GM12878 (cell line): Measurements from ENCODE around the gene CKS1B. TPM values are rescaled to one million over a fixed set of nuclear protein-coding genes. Genes with fewer than 3 reads are reported as not detected.

ENCODE experiments used
- ATAC-seq: fragments of 200-7000 bp; cut with Tn5 transposase; 3 replicates; pipeline ENCODE4 v1.9.1; 2020; ENCODE audit warnings: mild to moderate bottlenecking, moderate library complexity
- BruUV-seq: library from RNA; stranded (reverse); fragments of 400-500 nt; replicated peaks from 2 replicates; lab custom pipeline; 2021; lab: Mats Ljungman, UMichigan
- CTCF ChIA-PET: fragments of 300-600 bp; sonication (Branson Sonifier 250); formaldehyde crosslinking; extraction: SDS; loops from one replicate; lab custom pipeline; 2021; ENCODE audit warnings: inconsistent platforms; lab: Yijun Ruan, JAX
- POLR2A ChIA-PET: fragments of 350-600 bp; formaldehyde crosslinking; extraction: SDS; loops from one replicate; lab custom pipeline; 2021; ENCODE audit warnings: inconsistent platforms; lab: Charles Lee
- RAD21 ChIA-PET: fragments of 300-600 bp; sonication (Branson Sonifier 250); formaldehyde crosslinking; loops from one replicate; lab custom pipeline; 2023; ENCODE audit warnings: antibody characterized with exemption; ENCODE audit not compliant: unreplicated experiment; lab: Charles Lee
- SMC1A ChIA-PET: fragments of 300-600 bp; sonication (Branson Sonifier 250); formaldehyde crosslinking; loops from one replicate; lab custom pipeline; 2023; ENCODE audit not compliant: unreplicated experiment, uncharacterized antibody; lab: Charles Lee
- DNase-seq: peaks from one replicate; pipeline ENCODE4 v3.0.0-alpha.2; 2011; ENCODE audit warnings: low read depth, low spot score
- FAIRE-seq: peaks from 3 replicates; lab custom pipeline; 2011; peaks lifted over from hg19 to GRCh38; lab: Jason Lieb, UNC
- H2AFZ ChIP-seq: 2 replicates; pipeline ENCODE4 v1.6.0; 2011; ENCODE audit warnings: low read depth, low read length, control low read depth; ENCODE audit not compliant: control insufficient read depth
- H3K27ac ChIP-seq: 2 replicates; pipeline ENCODE4 v1.5.1; 2011; ENCODE audit warnings: control low read depth; ENCODE audit not compliant: control insufficient read depth, insufficient read depth
- H3K27me3 ChIP-seq, 2 experiments: replicated peaks in 1 of 2; 2 replicates each; pipeline versions ENCODE4 v1.6.0 to v1.6.1; 2011; ENCODE audit warnings: low read length in 1 of 2; ENCODE audit not compliant: control insufficient read depth in 2 of 2, insufficient read depth in 2 of 2
- H3K36me3 ChIP-seq, 2 experiments: 2 replicates each; pipeline ENCODE4 v1.5.1; 2011; ENCODE audit warnings: low read length in 1 of 2; ENCODE audit not compliant: control insufficient read depth in 2 of 2, insufficient read depth in 2 of 2
- H3K4me1 ChIP-seq: 2 replicates; pipeline ENCODE4 v1.6.1; 2011; ENCODE audit warnings: mild to moderate bottlenecking, low read length, moderate library complexity, mixed read lengths; ENCODE audit not compliant: control insufficient read depth, insufficient read depth
- H3K4me2 ChIP-seq: 2 replicates; pipeline ENCODE4 v1.6.0; 2011; ENCODE audit warnings: control low read depth; ENCODE audit not compliant: control insufficient read depth, insufficient read depth
- H3K4me3 ChIP-seq: fragments of 200-600 bp; sonication (generic); 2 replicates; pipeline ENCODE4 v1.5.1; 2016
- H3K79me2 ChIP-seq: 2 replicates; pipeline ENCODE4 v1.6.0; 2011; ENCODE audit warnings: low read length; ENCODE audit not compliant: control insufficient read depth, insufficient read depth
- H3K9ac ChIP-seq: 2 replicates; pipeline ENCODE4 v1.8.0; 2011; ENCODE audit warnings: low read length, control low read depth, mixed read lengths; ENCODE audit not compliant: control insufficient read depth, insufficient read depth
- H3K9me3 ChIP-seq: replicated peaks from 3 replicates; pipeline ENCODE4 v1.5.1; 2011; ENCODE audit warnings: mild to moderate bottlenecking, low read length; ENCODE audit not compliant: control insufficient read depth, insufficient read depth
- H4K20me1 ChIP-seq: 2 replicates; pipeline ENCODE4 v1.6.0; 2011; ENCODE audit not compliant: control insufficient read depth, insufficient read depth
- BCL3 ChIP-seq: IDR thresholded peaks from 2 replicates; pipeline ENCODE4 v1.6.1; 2011; ENCODE audit warnings: borderline replicate concordance, low read depth, mild to moderate bottlenecking, moderate library complexity, low read length; ENCODE audit not compliant: insufficient read depth, poor library complexity, severe bottlenecking
- CEBPB ChIP-seq, 2 experiments: fragments of 150-350 bp in 1 of 2; IDR thresholded peaks; 2 replicates each; pipeline ENCODE4 v1.6.1; 2012 to 2014; ENCODE audit warnings: low read depth in 2 of 2, low read length in 2 of 2, borderline replicate concordance in 1 of 2, inconsistent platforms in 1 of 2
- HDAC2 ChIP-seq: fragments of 200-600 bp; sonication (generic); IDR thresholded peaks from 2 replicates; pipeline ENCODE4 v1.6.1; 2017
- REST ChIP-seq: IDR thresholded peaks from 2 replicates; pipeline ENCODE4 v1.6.1; 2012; ENCODE audit warnings: mild to moderate bottlenecking, low read depth, low read length
- ZBTB11 ChIP-seq: fragments of 450-650 bp; formaldehyde crosslinking; IDR thresholded peaks from 2 replicates; pipeline ENCODE4 v1.5.0; 2022; ENCODE audit warnings: mild to moderate bottlenecking, missing genetic modification characterization
- WGBS: methylation state at CpG from one replicate; pipeline ENCODE4 v1.1.6; 2016; ENCODE audit warnings: low lambda C conversion rate; ENCODE audit not compliant: insufficient replicate concordance, insufficient coverage; ENCODE audit errors: missing lambda C conversion rate; 5-methylcytosine and 5-hydroxymethylcytosine counted together
- in situ Hi-C: fragments of 300-500 bp; cut with MboI; formaldehyde crosslinking; loops from 9 replicates; pipeline ENCODE4 v1.14.3; 2018; ENCODE audit warnings: mixed read lengths
- intact Hi-C: fragments of 100-400 bp; cut with micrococcal nuclease; formaldehyde crosslinking; loops from one replicate; pipeline ENCODE4 v1.14.2; 2022; ENCODE audit not compliant: unreplicated experiment
- polyA plus RNA-seq, 11 experiments: library from polyadenylated mRNA; depleted of rRNA in 4 of 11; unstranded in 6 of 11; stranded (reverse) in 5 of 11; fragments of >200 nt; fragmentation: Nextera tagmentation in 4 of 11; fragmentation: Illumina TruSeq in 1 of 11; extraction: Ambion mirVana in 4 of 11; extraction: Trizol in 1 of 11; gene quantifications; 1 replicate in 1 of 11; 2 replicates in 10 of 11; pipeline versions ENCODE4 v1.2.1 to v1.2.3, GENCODE V29; 2011 to 2016; ENCODE audit warnings: inconsistent platforms in 2 of 11, missing spikeins in 2 of 11, low read depth in 1 of 11
- total RNA-seq, 4 experiments: library from RNA; depleted of rRNA in 3 of 4; stranded (reverse); fragments of >200 nt in 3 of 4; fragmentation: Illumina TruSeq in 1 of 4; extraction: Trizol in 1 of 4; gene quantifications; 2 replicates each; pipeline versions ENCODE4 v1.2.1 to v1.2.3, GENCODE V29; 2013 to 2021
- TF ChIP-seq, protein P1 (sequence below): IDR thresholded peaks from 2 replicates; pipeline ENCODE4 v1.6.1; 2012; ENCODE audit warnings: improper control_type of control experiment, low read depth, low read length; ENCODE audit not compliant: insufficient replicate concordance

Gene CKS1B
- total and polyA plus RNA-seq, 10 of the 15 experiments (the other 5 are each of a cell fraction or from before 2014, with no cell fraction given): 125 to 608 (median 364) TPM

- no peak for FAIRE-seq
- Histone ChIP-seq H3K27ac (peak overlapping the region; percentile 39), H2AFZ (no peak overlapping the region), H3K9me3 (no peaks in the 10 kb centered on the region), H4K20me1 (no peaks in the 10 kb centered on the region), H3K27me3 (no peaks in the 10 kb centered on the region), H3K4me2 (peak overlapping the region; percentile 74; the same call in 1 of the 2 replicates), H3K9ac (peak overlapping the region; percentile 10; the same call in 1 of the 2 replicates), H3K36me3 (peaks cover 10 to 12% of the 10 kb centered on the region in 2 experiments; a peak in 3 of 4 replicates), H3K79me2 (peaks cover 43% of the 10 kb centered on the region), H3K4me3 (peak overlapping the region; percentile 63), H3K4me1 (peaks cover 22% of the 10 kb centered on the region)
- SMC1A ChIA-PET: interaction anchor here (0.9 to 3.2 kb wide), 7 partner anchors 9 to 410 kb away, joined by 3 to 21 read pairs (median 5); partner anchors contain the start of genes PBXIP1 and PYGO2
- in situ Hi-C loops (no loop called here), intact Hi-C loops (loop anchor here (5.0 kb wide), 1 partner anchor 92 kb away; the partner anchor contains the start of gene EFNA4)
- POLR2A ChIA-PET: interaction anchor here (0.6 to 9.8 kb wide), 13 partner anchors 9 to 1047 kb away, joined by 3 to 140 read pairs (median 5); partner anchors contain the start of genes FLAD1, PBXIP1, PMVK and PYGO2
- CTCF ChIA-PET: interaction anchor here (1.0 to 20.6 kb wide), 11 partner anchors 8 to 203 kb away, joined by 3 to 226 read pairs (median 4); partner anchors contain the start of genes ADAM15, KRTCAP2, LENEP and PBXIP1
- BruUV-seq: no TSS peak
- RAD21 ChIA-PET: interaction anchor here (0.9 to 2.8 kb wide), 12 partner anchors 9 to 115 kb away, joined by 3 to 20 read pairs (median 4); partner anchors contain the start of genes PBXIP1 and PYGO2
- no peak for DNase-seq
- 68% methylated on average over 22 of the region's 22 CpGs for WGBS
- no peak for ATAC-seq
- TF ChIP-seq, protein P1, sequence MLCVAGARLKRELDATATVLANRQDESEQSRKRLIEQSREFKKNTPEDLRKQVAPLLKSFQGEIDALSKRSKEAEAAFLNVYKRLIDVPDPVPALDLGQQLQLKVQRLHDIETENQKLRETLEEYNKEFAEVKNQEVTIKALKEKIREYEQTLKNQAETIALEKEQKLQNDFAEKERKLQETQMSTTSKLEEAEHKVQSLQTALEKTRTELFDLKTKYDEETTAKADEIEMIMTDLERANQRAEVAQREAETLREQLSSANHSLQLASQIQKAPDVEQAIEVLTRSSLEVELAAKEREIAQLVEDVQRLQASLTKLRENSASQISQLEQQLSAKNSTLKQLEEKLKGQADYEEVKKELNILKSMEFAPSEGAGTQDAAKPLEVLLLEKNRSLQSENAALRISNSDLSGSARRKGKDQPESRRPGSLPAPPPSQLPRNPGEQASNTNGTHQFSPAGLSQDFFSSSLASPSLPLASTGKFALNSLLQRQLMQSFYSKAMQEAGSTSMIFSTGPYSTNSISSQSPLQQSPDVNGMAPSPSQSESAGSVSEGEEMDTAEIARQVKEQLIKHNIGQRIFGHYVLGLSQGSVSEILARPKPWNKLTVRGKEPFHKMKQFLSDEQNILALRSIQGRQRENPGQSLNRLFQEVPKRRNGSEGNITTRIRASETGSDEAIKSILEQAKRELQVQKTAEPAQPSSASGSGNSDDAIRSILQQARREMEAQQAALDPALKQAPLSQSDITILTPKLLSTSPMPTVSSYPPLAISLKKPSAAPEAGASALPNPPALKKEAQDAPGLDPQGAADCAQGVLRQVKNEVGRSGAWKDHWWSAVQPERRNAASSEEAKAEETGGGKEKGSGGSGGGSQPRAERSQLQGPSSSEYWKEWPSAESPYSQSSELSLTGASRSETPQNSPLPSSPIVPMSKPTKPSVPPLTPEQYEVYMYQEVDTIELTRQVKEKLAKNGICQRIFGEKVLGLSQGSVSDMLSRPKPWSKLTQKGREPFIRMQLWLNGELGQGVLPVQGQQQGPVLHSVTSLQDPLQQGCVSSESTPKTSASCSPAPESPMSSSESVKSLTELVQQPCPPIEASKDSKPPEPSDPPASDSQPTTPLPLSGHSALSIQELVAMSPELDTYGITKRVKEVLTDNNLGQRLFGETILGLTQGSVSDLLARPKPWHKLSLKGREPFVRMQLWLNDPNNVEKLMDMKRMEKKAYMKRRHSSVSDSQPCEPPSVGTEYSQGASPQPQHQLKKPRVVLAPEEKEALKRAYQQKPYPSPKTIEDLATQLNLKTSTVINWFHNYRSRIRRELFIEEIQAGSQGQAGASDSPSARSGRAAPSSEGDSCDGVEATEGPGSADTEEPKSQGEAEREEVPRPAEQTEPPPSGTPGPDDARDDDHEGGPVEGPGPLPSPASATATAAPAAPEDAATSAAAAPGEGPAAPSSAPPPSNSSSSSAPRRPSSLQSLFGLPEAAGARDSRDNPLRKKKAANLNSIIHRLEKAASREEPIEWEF: no peak
- TF ChIP-seq CEBPB (IDR thresholded peaks at IDR 0.05; ENCODE audit: borderline replicate concordance in 1 of 2, low read depth in 2 of 2, low read length in 2 of 2) (no peak), REST (no peak), ZBTB11 (no peak), HDAC2 (no peak), BCL3 (no peak)
These were observed 4.5 kb upstream of the CKS1B start for GRCh38 chr1:154969860-154970452.
